Activated T-helper 1 cell treated with Interleukin-2 at 50 U/mL for 16 hours (primary cell): ENCODE results near the gene BPIFA3.

Experiments used
- DNase-seq: peaks from one replicate; pipeline ENCODE4 v3.0.0-alpha.2; 2020; ENCODE audit warnings: low read depth

The BPIFA3 gene

DNA sequence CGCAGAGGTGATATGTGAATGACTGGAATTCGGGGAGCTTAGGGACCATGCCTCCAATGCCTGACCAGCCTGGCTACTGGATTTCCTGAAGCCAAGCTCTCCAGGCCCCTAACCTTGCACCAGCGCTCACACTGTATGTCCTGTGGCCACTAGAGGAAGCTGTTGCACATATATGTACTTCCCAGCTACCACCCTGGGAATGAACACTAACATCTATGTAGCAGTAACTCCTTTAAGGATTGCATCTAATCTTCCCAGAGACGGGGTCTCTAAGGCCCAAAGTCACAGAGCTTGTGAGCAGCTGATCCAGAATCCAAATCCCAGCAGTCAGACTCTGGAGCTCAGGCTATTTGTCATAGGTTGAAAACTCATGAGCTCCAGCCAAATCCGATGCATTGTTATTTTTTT, 45.5 kb downstream of the BPIFA3 start:
- DNase-seq: no peak

DNA sequence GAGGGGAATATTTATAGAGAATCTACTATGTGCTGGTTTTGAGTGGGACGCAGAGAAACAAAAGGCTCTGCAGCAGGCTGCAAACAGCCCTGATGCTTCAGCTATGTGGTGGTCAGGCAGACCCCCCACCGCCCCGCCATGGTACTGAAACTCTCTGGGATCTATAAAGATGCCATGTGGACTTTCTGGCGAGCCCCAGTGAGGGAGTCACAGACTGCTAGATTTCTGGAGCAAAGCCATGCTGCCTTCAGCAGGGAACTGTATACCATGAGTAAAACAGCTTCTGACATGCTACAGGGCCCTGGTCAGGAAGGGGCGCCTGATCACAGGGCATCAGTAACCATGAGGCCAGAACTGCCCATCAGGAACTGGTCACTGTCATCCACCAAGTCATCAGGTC, 46.6 kb downstream of the BPIFA3 start:
- no peak for DNase-seq

DNA sequence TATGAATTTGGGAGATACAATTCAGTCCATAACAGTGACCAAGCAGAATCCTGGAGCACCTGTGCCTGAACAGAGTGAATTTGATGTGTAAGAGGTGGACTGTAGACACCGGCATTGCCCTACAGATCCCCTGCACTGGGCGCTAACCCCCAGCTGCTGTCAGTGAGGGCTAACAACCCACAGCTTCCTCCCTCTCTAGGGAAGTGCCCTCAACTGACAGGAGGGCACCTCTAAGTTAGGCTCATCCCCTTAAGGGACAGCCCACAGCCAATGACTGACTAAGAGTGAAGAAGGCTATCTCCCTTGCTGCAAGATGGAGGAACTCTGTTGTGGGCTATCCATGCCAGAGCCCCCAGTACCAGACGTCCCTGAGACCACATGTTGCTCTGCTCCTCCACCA, 50.5 kb downstream of the BPIFA3 start:
- DNase-seq: no peak

DNA sequence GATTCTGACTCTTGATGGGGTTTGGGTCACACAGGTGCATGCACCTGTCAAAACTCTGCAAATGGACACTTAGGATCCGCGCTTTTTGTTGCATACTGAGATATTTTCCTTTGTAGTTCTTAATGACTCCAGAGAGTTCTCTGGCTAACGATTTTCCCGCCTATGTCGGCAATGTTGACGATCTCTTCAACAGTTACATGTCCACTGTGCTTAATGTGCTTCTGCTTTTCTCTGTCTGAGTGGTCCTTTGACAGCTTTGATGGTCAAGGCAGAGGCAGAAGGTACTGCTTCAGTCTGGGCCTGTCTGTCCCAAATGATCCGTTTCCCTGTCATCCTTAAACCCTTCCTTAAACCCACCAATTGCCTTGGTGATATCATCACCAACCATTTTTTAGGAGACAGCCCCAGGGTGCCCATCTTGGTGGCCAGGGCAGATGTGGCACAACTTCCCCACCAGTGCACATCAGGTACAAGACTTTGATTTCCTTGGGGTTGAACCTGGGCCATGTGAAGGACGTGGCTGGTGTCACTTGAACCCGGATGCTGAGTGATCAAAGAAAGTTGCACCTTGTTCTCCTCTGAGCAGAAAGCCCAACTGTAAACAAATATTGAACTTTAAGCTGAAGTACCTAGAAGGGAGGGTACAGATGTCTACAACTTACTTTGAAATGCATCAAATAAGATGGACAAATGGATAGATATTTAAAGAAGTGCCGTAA, 55.2 kb downstream of the BPIFA3 start:
- no peak for DNase-seq

DNA sequence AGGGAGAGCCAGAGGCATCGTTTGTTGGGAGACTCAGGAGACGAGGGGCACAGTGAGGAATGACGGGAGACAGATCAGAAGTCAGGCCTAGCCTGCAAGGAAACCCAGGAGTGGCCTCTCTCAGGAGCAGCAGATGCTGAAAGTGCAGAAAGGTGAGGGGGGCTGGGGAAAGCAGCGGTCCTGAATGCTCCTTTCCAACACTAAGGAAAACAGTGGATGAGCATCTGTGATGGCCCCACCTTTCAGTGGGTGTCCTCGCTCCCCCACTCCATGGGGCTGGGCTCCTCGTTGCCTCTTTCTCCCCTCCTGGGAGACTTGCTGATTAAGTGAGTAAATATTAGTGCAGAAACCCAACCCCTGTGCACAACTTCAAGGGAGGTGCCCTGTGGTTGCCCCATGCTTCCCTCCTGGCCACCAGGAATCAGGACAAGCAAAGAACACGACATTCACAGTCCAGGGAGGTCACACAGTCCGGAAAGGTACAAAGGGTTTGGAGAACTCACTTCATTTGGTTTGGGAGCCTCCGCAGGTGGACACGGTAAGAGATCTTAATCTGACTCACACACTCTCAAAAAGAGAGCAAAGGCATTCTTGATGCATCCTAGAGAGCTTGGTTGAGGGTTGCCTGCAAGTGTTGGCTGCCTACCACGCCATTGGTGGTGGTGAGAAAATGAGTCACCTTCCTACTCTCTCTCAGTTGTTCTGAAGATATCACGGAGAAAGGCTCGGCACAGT, 56.1 kb downstream of the BPIFA3 start:
- DNase-seq: no peak

DNA sequence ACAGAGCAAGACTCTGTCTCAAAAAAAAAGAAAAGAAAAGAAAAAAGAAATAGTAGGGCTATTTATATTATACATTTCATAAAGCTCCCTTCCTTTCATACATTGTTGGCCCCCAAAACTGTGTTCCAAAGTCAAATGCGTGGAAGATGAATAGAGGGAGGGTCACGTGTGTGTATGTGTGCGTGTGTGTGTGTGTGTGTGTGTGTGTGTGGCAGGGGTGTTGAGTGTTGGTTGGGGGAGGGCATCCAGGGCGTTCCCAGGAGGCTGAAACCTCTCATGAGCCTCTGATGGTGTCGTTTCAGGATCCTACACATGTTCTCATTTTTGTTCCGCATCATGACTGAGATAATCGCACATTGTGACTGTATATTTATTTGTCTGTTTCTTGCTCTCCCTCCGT, 58.1 kb downstream of the BPIFA3 start:
- no peak for DNase-seq

DNA sequence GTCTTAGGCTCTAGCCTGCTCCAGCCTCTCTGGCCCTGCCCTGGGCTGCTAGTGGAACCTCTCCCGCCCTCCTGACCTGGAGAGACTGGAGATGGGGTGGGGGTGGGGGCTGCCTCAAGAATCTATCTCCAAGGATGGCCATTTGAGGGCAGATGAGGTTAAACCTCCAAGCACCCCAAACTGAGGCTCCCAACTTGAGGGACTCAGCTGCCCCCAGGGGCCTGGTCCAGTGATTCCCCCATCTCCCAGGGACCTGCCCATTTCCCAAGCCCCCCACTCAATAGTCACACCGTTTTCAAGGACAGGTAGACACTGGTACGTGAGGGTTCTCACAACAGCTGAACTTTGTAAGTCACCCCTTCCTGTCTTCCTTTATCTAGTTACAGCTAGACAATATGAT, 58.7 kb downstream of the BPIFA3 start:
- no peak for DNase-seq

DNA sequence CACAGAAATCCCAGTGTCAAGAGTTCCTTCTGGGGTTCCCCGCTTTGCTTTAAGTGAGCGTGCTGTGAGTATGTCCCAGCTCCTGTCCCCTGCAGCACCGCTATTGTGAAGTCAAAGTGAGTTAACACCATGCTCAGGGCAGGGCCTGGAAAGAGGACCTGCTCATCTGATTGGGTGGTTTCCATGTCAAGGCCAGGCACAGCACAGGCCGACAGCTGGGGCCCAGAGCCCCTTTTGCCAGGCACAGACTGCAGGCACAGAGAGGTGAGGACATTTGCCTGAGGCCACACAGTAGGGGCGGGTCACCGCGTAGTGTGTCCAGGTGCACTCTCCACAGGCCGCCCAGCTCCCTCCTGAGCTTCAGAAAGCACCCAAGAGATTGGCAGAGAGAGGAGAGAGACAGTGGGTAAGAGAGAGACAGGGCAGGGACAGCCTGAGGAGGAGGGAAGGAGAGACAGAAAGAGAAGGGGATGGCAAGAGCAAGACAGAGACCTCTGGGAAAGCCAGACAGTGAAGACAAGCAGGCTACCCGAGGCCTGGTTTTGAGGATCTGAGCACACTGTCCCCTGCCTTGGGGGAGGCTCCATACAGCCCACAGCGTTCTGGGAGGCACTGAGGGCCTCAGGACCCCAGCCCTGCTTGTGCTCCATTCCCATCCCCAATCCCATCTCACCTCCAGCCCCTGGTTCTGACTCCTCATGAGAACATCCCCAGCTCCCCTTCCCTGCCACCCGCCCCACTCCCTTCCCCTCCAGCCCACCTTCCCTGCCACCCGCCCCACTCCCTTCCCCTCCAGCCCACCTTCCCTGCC, 59.4 kb downstream of the BPIFA3 start:
- DNase-seq: no peak
